Astrocyte (in vitro differentiated cells and primary cell): ENCODE measurements around the gene PBXIP1.

ENCODE experiments used
- CTCF ChIP-seq: IDR thresholded peaks from 2 replicates; pipeline ENCODE4 v1.5.1; 2011; ENCODE audit warnings: low read depth, mild to moderate bottlenecking, inconsistent platforms, low read length, moderate library complexity; ENCODE audit not compliant: insufficient read depth
- EZH2 ChIP-seq: IDR thresholded peaks from 2 replicates; pipeline ENCODE4 v1.6.1; 2012; ENCODE audit warnings: mild to moderate bottlenecking, low read length, inconsistent platforms; ENCODE audit not compliant: insufficient read depth

GRCh38 chr1:154951901-154952657, 3.8 kb downstream of the PBXIP1 start:
- TF ChIP-seq CTCF (no peak), EZH2 (no peak)
